Activated T-cell treated with anti-CD3 and anti-CD28 coated beads, Interleukin-2, amount 50 U/mL, for 72 hours (primary cell): ENCODE results near the gene COL21A1. TPM values are rescaled to one million over a fixed set of nuclear protein-coding genes. Genes with fewer than 3 reads are reported as not detected.

Experiments used
- ATAC-seq, 2 donors: fragments of 150-1000 bp; cut with Tn5 transposase; replicated peaks in 1 of 2; 2 replicates each; pipeline ENCODE4 v1.10.0; 2021; ENCODE audit warnings: moderate library complexity in 2 of 2, mild to moderate bottlenecking in 1 of 2
- DNase-seq, 2 donors: peaks; one replicate each; pipeline ENCODE4 v3.0.0; 2021 to 2022; ENCODE audit warnings: mixed read lengths in 1 of 2
- H3K27ac Mint-ChIP-seq: one replicate; pipeline ENCODE4 v1.8.0; 2022; ENCODE audit warnings: mild to moderate bottlenecking, moderate library complexity, mixed read lengths
- H3K27me3 Mint-ChIP-seq: one replicate; pipeline ENCODE4 v1.8.0; 2022; ENCODE audit warnings: low read depth, mixed read lengths
- H3K36me3 Mint-ChIP-seq, 2 donors: one replicate each; pipeline ENCODE4 v1.8.0; 2022; ENCODE audit warnings: mixed read lengths in 2 of 2, mild to moderate bottlenecking in 1 of 2; ENCODE audit not compliant: insufficient read depth in 2 of 2
- H3K4me1 Mint-ChIP-seq: one replicate; pipeline ENCODE4 v1.8.0; 2022; ENCODE audit warnings: low read depth, mixed read lengths
- H3K4me3 Mint-ChIP-seq, 2 donors: one replicate each; pipeline ENCODE4 v1.8.0; 2022; ENCODE audit warnings: mild to moderate bottlenecking in 2 of 2, mixed read lengths in 2 of 2, moderate library complexity in 2 of 2
- H3K9me3 Mint-ChIP-seq, 2 donors: one replicate each; pipeline ENCODE4 v1.8.0; 2022; ENCODE audit warnings: mixed read lengths in 2 of 2
- total RNA-seq, 2 donors: library from RNA; stranded (reverse); gene quantifications; one replicate each; pipeline ENCODE4 v1.2.3, GENCODE V29; 2022

The COL21A1 gene
- total RNA-seq, 2 donors from 2014 or later, result not detected

DNA sequence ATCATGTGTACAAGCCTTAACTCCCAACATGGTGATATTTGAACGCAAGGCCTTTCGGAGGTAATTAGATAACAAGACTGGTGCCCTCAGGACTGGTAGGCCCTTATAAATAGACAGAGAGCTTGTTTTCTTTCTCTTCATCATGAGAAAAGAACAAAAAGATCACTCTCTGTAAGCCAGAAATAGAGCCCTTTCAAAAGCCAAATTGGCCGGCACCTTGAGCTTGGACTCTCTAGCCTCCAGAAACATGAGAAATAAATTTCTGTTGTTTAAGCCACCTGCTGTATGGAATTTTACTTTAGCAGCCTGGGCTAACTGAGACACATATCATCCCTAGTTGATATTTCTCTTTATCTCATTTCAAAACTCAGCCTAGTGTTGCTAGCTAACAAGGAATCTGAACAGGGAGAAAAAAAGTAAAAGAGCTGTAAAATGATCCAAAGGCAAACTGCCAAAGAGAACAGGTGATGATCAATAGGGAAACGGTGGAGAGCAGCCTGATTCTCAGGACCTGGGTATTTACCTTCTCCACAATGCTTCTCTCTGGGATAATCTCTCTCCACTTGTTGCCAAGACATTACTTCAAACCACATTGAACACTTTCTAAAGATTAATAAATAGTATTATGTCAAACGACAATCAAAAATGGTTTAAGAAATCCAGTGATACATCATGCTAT is 6.1 kb downstream of the COL21A1 start:
- no peak overlapping the region for H3K27ac Mint-ChIP-seq
- H3K27me3 Mint-ChIP-seq, result no peaks in the 10 kb centered on the region
- H3K4me1 Mint-ChIP-seq, result no peaks in the 10 kb centered on the region
- H3K36me3 Mint-ChIP-seq, result no peaks in the 10 kb centered on the region
- H3K4me3 Mint-ChIP-seq, result no peak overlapping the region
- ATAC-seq (no peak), DNase-seq (no peak)
- no peaks in the 10 kb centered on the region for H3K9me3 Mint-ChIP-seq

DNA sequence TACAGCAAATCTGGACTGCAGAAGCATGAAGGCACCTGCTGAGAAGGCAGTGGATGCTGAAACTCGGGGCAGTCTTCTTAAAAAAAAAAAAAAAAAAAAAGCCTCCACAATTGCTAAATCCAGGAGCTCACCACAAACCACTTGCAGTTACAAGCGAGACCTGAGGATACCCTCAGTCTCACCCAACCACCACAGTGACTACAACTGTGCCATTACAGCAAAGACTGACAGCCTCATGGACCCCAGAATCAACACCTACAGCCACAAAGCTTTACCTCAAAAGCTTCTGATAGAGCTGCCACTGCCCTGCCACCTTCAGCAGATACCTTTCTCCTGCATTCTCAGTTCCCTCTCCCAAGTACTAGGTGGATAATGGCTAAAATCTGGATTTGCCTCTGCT is 9.0 kb downstream of the COL21A1 start:
- H3K27ac Mint-ChIP-seq, result no peak overlapping the region
- ATAC-seq, result no peak
- no peaks in the 10 kb centered on the region for H3K27me3 Mint-ChIP-seq
- no peaks in the 10 kb centered on the region for H3K36me3 Mint-ChIP-seq
- H3K4me3 Mint-ChIP-seq, result no peak overlapping the region
- peaks cover 0 to 4% of the 10 kb centered on the region in 2 donors for H3K9me3 Mint-ChIP-seq
- no peaks in the 10 kb centered on the region for H3K4me1 Mint-ChIP-seq
- DNase-seq, result no peak

DNA sequence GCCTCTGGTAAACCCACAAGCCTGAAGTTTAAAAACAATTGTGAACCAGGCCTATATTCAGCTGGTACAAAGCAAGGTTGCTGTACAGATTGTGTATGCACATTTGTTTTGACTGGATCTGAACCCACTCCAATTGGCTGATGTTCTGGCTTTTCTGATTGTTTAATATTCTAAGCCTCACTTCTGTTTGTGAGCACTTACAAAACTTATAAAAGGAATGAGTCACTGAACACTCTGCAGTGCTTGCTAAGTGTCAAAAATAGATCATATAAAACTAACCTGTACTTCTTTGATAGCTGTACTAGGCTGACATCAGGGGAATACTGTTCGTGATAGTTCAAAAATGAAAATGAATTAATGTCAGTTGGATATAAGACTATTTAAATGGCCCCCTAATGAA is 12.1 kb downstream of the COL21A1 start:
- H3K4me1 Mint-ChIP-seq, result no peaks in the 10 kb centered on the region
- peaks cover 0 to 9% of the 10 kb centered on the region in 2 donors for H3K9me3 Mint-ChIP-seq
- no peak for DNase-seq
- H3K36me3 Mint-ChIP-seq, result no peaks in the 10 kb centered on the region
- H3K27me3 Mint-ChIP-seq, result no peaks in the 10 kb centered on the region
- no peak overlapping the region for H3K4me3 Mint-ChIP-seq
- H3K27ac Mint-ChIP-seq, result no peak overlapping the region
- ATAC-seq, result no peak

DNA sequence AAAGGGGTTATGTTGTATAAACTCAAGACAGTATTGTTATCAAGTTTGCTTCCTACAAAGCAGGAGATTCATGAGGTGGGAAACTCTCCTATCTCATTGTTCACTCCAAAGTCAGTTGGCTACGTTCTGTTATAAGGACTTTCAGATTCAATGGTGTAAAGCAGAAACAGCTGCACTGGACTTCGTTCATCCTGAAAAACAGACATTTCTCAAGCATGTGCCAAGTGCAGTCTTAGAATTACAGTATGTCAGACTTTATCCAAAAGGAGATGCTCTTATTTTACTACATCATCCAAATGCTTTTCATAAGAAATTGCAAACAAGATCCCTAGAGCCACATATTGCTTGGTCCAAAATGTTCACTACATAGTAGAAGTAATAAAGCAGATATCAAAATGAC is 14.9 kb downstream of the COL21A1 start:
- peaks cover 0 to 9% of the 10 kb centered on the region in 2 donors for H3K9me3 Mint-ChIP-seq
- no peaks in the 10 kb centered on the region for H3K27me3 Mint-ChIP-seq
- no peaks in the 10 kb centered on the region for H3K36me3 Mint-ChIP-seq
- no peak overlapping the region for H3K27ac Mint-ChIP-seq
- no peak for DNase-seq
- H3K4me1 Mint-ChIP-seq, result no peaks in the 10 kb centered on the region
- H3K4me3 Mint-ChIP-seq, result no peak overlapping the region
- ATAC-seq, result no peak

DNA sequence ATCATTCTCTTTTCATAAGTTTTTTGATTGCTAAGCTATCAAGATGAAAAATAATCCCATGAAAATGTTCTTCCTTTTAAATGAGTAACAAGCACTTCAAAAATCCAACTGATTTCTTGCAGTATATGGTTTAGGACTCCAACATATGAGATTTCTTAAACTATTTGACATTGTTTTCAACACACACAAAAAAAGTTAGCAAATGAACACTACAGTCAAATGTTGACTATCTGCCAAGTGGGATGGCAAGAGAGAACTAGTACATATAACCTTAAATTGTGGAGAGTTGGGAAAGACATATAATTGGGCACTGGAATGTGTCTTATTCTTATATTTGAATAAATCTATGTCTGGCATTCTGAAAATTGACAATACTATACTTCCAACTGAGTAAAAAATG is 15.6 kb downstream of the COL21A1 start:
- ATAC-seq (no peak), DNase-seq (no peak)
- Mint-ChIP-seq H3K36me3 (no peaks in the 10 kb centered on the region), H3K4me3 (no peak overlapping the region), H3K4me1 (no peaks in the 10 kb centered on the region), H3K9me3 (peaks cover 0 to 9% of the 10 kb centered on the region in 2 donors), H3K27ac (no peak overlapping the region), H3K27me3 (no peaks in the 10 kb centered on the region)

DNA sequence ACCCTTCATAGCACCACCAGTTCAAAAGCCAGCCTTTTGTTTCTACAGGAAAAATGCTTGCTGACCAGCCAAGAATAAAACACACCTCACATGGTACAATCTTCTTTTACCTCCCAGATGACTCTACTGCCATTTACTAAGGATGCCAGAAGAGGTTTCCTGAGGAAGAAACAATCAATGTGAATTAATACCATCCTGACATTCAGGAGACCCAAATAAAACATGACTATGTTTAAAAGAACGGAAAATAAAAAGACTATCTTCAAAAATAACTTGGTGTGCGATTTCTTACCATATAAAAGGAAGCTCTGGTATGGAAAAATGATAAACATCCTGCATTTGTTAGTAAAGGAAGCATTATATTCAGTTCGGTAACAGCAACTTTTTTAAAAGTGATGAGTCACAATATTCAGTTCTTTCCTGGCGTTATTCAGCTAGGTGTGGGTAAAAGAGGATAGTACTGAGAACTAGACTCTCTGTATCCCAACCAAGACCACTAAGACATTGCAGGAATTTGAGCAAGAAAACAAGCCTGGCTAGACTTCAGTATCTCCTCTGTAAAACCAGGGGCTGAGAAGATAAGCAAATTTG is 16.3 kb downstream of the COL21A1 start:
- Mint-ChIP-seq H3K4me1 (no peaks in the 10 kb centered on the region), H3K36me3 (no peaks in the 10 kb centered on the region), H3K27me3 (no peaks in the 10 kb centered on the region), H3K4me3 (no peak overlapping the region), H3K27ac (no peak overlapping the region), H3K9me3 (peaks cover 0 to 9% of the 10 kb centered on the region in 2 donors)
- DNase-seq (no peak), ATAC-seq (no peak)

DNA sequence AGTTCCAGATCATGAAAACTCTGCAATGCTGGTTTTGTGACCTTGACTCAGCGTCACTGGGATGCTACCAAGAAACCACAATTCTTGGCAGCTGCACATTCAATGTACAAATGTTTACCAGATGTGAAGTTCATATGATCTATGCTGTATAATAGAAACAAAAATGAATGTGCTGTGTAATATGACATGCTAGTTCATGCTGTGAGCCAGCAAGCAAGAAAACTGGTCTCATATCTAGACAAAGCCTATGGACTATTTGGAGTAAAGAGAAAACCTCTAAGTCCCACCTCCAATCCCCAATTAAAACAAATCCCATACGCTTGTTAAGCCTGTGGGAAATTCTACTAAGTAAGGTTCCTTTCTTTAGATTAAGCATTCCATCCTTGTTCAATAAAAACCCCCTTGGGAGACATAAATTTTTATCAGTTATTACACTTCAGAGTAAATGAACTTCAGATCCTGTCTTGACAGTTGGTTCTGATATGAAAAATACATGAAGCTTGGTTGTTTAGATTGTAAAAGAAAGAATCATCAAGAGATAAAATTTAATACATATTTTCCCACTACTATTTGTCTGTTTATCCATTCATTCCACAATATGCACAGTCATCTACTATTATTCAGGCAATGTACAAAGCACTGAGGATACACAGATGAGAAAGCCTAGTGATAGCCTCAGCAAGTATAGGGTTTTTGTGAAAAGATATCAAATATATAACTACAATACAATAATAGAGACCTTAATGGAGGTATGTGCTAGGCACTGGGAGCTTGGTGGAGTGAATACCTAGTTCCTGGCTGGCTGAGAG is 20.1 kb downstream of the COL21A1 start:
- ATAC-seq, result no peak
- H3K27me3 Mint-ChIP-seq, result no peaks in the 10 kb centered on the region
- H3K27ac Mint-ChIP-seq, result no peak overlapping the region
- no peak for DNase-seq
- no peak overlapping the region for H3K4me3 Mint-ChIP-seq
- no peaks in the 10 kb centered on the region for H3K36me3 Mint-ChIP-seq
- H3K4me1 Mint-ChIP-seq, result no peaks in the 10 kb centered on the region
- peaks cover 0 to 2% of the 10 kb centered on the region in 2 donors for H3K9me3 Mint-ChIP-seq

DNA sequence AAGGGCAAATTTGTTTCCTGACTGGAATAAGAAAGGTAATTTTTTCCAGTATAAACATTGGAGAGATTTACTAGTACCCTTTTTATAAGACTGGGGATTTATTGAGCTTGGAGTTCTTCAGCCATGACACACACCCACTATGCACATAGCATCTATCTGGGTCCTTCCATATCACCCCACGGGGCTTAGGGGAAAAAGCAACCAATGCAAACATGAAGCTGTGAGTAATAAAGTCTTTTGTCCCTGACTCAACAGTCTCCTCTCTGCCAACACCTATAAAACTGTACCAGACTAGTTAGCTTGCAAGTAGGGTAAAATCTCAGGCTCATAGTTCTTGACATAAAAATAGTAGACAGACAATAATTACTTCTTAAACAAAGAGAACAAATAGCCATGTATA is 23.4 kb downstream of the COL21A1 start:
- Mint-ChIP-seq H3K36me3 (no peaks in the 10 kb centered on the region), H3K9me3 (no peaks in the 10 kb centered on the region), H3K4me3 (no peak overlapping the region), H3K4me1 (no peaks in the 10 kb centered on the region), H3K27me3 (no peaks in the 10 kb centered on the region), H3K27ac (no peak overlapping the region)
- no peak for ATAC-seq
- DNase-seq, result no peak

DNA sequence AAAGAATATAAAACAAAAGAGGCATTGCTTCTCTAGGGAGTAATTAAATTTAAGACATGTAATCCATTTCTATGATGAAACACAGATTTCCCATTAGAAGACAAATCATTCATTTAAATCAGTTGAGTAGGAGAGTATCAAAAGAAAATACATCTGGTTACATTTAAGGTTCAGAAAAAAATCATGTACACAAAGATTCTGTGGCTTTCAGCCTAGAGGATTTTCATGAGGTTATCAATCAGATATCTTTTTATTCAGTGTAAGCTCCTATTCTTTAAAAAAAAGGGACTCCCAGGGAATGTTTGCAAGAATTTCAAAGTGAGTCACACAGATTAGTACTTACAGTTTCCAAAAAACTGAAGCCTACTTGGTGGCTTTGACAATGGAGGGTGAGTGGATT is 24.9 kb downstream of the COL21A1 start:
- DNase-seq, result no peak
- ATAC-seq, result no peak
- H3K9me3 Mint-ChIP-seq, result no peaks in the 10 kb centered on the region
- H3K36me3 Mint-ChIP-seq, result no peaks in the 10 kb centered on the region
- H3K4me1 Mint-ChIP-seq, result no peaks in the 10 kb centered on the region
- no peak overlapping the region for H3K27ac Mint-ChIP-seq
- H3K4me3 Mint-ChIP-seq, result no peak overlapping the region
- no peaks in the 10 kb centered on the region for H3K27me3 Mint-ChIP-seq

DNA sequence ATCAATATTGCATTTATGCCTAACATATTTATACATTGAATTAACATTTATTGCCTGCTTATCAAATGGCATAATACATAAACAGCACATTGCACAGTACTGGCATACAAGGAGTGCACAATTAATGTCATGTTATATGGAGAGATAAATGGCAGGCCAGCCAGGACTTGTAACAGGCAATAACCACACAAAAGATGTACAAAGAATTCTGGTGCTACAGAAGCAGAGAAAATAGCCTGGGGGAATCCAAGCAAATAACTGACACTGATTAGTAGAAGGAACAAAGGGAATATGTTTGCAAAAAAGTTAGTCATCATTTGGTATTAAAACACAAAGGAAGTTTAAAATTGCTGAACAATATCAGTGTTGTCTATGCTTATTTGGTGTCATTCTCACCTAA is 27.3 kb downstream of the COL21A1 start:
- H3K9me3 Mint-ChIP-seq, result peaks cover 1 to 2% of the 10 kb centered on the region in 2 donors
- H3K27me3 Mint-ChIP-seq, result no peaks in the 10 kb centered on the region
- H3K4me1 Mint-ChIP-seq, result no peaks in the 10 kb centered on the region
- no peaks in the 10 kb centered on the region for H3K36me3 Mint-ChIP-seq
- ATAC-seq, result no peak
- no peak overlapping the region for H3K27ac Mint-ChIP-seq
- H3K4me3 Mint-ChIP-seq, result no peak overlapping the region
- DNase-seq, result no peak

DNA sequence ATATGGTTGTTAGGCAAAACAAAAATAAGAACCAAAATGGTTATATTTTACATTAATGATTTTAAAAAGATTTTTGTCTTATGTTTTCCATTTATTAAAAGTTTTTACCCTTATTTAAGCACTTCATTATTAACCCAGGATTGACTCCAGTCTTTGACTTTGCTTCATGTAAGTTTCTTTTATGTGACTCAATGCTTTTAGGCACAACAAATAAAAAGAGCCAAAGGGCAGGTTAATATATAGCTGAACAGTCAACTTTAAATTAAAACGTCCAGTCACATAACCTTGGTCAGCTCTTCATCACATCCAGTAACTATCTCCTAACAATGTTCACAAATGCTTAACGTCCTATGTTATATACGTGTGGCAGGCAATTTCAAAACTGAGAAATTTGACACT is 32.7 kb downstream of the COL21A1 start:
- Mint-ChIP-seq H3K4me3 (no peak overlapping the region), H3K36me3 (no peaks in the 10 kb centered on the region), H3K4me1 (no peaks in the 10 kb centered on the region), H3K9me3 (peaks cover 3 to 5% of the 10 kb centered on the region in 2 donors), H3K27ac (no peak overlapping the region), H3K27me3 (no peaks in the 10 kb centered on the region)
- DNase-seq (no peak), ATAC-seq (no peak)

DNA sequence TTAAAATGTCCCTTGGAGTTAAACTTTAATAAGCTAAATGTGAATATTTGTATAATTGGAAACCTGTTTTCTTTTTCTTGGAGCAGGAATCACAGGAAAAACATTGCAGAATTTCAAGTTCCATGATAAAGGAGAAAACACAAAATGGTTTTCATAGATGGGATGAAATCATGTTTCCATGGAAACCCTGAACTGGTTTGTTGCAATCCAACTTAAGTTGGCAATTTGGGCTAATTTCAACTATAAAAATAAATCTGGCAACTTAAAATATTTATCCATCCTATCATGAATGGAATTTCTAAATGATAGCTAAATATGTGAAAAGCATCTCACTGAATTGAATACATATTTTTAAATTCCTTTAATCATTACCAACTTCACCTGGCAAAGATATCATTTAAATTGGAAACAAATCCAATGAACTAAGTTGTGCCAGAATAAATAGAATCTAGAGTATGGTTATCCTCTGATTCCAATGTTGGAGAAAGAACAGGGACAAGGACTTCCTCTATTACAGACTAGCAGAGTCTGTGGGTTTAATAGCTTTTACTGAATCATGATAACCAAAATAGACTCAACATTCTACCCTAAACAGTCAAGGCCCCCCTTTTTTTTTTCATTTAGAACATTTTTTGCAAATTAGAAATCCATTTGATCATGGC is 33.2 kb downstream of the COL21A1 start:
- no peak overlapping the region for H3K27ac Mint-ChIP-seq
- H3K4me1 Mint-ChIP-seq, result no peaks in the 10 kb centered on the region
- H3K27me3 Mint-ChIP-seq, result no peaks in the 10 kb centered on the region
- H3K9me3 Mint-ChIP-seq, result peaks cover 3 to 6% of the 10 kb centered on the region in 2 donors
- no peak for DNase-seq
- H3K36me3 Mint-ChIP-seq, result no peaks in the 10 kb centered on the region
- ATAC-seq, result no peak
- H3K4me3 Mint-ChIP-seq, result no peak overlapping the region

DNA sequence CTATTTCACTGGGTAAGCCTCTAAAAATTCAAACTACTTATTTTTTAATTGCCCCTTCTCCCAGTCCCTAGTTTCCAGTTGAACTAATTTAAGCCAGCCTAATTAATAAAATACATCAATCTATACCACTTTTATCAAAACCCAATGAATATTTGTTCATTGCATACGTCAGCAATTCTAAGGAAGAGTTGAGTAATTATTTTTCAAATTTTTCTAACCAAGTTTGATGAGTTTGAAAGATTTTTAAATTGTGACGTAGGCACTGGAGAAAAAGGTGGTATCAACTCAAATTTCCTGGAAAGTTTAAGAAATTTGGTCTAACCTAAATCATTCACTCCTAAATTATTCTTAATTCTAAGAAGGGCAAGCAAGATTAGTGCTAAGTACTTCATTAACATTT is 35.7 kb downstream of the COL21A1 start:
- no peaks in the 10 kb centered on the region for H3K27me3 Mint-ChIP-seq
- H3K4me1 Mint-ChIP-seq, result no peaks in the 10 kb centered on the region
- no peak overlapping the region for H3K27ac Mint-ChIP-seq
- H3K36me3 Mint-ChIP-seq, result no peaks in the 10 kb centered on the region
- ATAC-seq (no peak), DNase-seq (no peak)
- peaks cover 3 to 9% of the 10 kb centered on the region in 2 donors for H3K9me3 Mint-ChIP-seq
- H3K4me3 Mint-ChIP-seq, result no peak overlapping the region
